HG03135 (cell line): ENCODE data around the gene TRIM17.
"Not testable (repeated sequence)": the region's sequence is repeated elsewhere in the genome, so short reads cannot be mapped to it uniquely, and the experiment has no call there.

Experiments used
- ATAC-seq: cut with Tn5 transposase; IDR thresholded peaks from one replicate; pipeline ENCODE4 v1.9.1; 2021; ENCODE audit warnings: mild to moderate bottlenecking, moderate library complexity; ENCODE audit not compliant: unreplicated experiment

TRIM17 gene

DNA sequence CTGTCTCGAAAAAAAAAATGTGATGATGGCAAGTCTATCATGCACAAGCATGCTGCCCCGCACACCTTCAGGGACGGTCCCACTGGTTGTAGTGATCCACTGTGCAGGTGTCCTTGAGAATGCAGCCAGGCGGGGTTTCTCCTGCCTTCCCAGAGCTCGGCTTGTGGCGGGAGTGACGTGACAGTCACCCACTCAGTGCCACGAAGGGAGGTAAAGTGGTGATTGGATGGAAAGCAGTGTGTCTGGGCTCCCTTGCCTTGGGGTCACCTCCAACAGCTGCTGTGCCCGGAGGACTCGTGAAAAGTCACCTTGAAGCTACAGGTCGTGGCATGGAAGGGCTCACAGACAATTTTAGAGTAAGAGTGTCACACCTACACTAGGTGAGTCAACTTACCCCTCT, 33.5 kb upstream of the TRIM17 start:
- ATAC-seq, result no peak

DNA sequence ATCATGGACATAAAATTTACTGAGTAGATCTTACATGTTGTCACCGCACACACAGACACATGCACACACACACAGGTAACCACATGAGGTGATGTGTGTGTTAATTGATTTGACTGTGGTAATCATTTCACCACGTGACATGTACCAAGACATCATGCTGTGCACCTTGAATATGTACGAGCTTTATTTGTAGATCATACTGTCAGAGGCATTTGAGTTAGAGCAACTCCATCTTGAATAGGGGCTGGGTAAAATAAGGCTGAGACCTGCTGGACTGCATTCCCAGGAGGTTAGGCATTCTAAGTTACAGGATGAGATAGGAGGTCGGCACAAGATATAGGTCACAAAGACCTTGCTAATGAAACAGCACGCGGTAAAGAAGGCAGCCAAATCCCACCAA, 31.7 kb upstream of the TRIM17 start:
- no peak for ATAC-seq

DNA sequence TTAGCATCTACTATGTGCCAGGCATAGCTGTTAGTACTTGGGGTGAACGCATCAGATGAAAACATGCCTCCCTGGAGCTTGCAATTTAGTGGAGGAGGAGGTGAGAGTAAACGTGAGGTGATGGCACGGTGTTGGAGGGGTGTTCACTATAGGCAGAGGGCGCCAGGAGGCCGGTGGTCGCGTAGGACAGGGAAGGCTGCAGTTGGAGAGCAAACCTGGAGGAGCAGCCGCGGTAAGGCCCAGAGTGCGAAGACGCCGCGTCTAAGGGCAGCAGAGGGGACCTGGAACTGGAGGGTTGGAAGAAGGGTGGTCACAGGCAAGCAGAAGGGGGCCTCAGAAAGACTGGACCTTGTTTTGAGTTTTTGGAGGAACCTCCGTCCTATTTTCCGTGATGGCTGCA, 30.2 kb upstream of the TRIM17 start:
- ATAC-seq, result no peak

DNA sequence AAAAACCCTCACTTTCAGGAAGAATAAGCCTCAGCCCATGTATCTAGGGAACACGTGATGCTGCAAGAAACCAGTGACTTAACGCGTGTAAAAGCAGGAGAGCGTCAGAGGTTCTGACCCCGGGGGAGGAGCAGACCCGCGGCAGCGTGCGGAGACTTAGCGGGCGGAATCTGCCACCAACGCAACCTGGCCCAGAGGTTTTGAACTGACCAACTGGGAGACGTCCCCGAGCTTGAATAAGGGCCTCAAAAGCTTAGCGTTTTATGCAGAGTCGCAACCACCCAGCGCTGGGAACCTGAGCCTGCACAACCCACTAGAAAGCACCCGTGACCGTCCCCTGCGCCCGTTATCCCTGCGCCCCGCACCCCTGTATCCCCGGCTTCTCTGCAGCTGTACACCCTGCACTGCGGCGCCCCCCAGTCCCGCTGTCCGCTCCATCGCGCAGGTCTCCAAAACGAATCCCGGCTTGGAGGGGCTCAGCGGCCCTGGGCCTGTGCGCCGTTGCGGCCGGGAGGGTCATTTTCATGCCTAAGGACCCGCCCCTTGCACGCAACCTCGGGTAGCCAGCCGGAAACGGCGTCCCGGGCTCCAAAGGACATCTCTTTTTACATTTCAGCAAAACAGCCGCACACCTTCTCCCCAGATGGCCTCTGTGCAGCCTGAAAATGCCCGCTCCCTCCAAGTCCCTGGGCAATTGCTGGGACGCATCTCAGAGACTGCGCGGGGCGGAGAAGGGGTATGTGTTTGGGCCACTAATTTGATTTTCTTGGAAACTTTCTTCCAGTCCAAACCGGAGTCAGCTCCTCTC, 29.4 kb upstream of the TRIM17 start:
- ATAC-seq, result no peak

DNA sequence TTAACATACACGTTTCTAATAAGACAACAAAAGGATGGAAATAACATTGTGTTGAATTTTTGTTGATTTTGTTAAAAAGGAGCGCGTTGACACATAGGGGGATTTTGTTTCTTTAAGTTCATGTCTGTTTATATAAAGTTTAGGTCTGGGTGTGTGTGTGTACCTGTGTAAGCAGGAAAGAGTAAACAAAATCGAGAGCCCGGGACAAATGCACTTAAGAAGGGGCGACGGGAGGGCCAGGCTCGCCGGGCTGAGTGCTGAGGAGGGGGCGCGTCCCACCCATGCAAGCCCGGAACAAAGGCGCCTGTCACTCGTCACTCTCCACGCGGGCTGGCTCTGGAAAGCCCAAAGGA, 28.8 kb upstream of the TRIM17 start:
- ATAC-seq, result no peak

DNA sequence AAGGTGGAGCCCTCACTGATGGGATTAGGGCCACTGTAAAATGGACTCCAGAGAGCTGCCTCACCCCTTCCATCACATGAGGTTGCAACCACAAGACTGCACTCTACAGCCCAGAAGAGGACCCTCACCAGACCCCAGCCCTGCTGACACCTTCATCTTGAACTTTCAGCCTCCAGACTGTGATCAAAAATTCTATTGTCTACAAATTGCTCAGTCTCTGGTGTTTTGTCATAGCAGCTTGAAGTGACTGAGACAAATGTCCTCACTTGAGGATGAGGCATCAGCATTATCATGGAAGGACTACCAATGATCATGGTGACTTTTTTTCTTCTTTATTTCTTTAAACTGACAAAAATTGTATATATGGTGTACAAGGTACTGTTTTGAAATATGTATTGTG, 26.7 kb upstream of the TRIM17 start:
- no peak for ATAC-seq

DNA sequence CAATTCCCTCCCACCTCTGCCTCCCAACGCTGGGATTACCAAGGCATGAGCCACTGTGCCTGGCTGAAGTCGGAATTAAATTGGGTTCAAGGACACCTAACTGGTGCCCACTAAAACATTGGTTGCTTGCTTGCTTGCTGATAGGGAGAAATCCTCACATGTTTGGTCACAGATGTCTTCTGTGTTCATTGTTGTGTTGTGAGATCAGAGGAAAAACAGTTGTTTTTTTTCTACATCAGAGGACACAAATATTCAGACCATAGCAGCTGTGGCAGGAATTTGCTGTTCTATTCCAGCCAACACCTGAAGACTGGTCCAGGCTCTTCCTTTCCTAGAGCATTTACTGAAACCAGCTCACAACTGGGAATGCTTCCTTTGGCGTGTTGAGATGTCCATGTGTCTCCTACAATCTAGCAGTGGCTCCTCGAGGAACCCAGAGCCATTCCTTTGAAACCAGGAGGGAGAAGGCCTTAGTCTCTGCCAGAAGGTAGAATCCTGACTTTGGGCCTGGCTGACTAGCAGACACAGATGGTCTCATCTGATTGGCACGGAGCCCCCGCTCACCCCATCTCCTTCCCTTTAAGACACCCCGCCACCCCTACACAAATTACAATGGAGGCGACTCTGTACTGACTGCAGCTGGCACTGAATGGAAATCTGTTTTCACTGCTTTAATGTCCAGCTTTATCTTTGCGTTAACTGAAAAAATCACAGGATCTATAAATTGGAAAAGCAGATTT, 24.3 kb upstream of the TRIM17 start:
- ATAC-seq, result no peak

DNA sequence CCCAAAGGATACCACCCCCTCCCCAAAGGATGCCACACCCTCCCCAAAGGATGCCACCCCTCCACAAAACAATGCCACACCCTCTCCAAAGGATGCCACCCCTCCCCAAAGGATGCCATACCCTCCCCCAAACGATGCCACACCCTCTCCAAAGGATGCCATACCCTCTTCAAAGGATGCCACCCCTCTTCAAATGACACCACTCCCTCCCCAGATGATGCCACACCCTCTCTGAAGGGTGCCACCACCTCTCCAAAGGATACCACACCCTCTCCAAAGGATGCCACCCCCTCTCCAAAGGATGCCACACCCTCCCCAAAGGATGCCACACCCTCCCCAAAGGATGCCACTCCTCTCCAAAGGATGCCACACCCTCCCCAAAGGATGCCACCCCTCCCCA, 21.6 kb upstream of the TRIM17 start:
- no peak for ATAC-seq

DNA sequence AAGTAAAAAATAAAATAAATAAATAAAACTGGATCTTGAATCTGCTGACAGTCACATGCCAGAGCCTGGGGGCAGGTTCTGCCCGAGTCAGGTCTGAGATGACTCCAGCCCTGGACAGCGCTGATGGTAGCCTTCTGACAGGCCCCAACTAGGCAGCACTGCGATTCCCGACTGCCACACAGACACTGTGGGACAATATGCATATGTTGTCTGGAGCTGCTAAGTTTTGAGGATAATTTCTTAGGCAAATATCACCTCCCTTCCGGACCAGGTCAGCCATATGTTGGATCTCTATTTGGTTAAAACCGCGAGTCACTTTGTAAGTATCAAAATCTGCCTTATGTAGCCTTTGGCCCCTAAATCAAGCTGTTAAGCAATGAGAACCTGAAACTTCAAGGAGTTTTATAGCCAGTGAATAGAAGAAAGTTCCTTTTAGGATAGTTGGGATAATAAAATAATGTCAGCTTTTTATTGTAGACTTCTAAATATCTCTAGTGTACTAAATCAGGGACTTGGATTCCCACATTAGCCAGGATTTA, 20.8 kb upstream of the TRIM17 start:
- no peak for ATAC-seq

DNA sequence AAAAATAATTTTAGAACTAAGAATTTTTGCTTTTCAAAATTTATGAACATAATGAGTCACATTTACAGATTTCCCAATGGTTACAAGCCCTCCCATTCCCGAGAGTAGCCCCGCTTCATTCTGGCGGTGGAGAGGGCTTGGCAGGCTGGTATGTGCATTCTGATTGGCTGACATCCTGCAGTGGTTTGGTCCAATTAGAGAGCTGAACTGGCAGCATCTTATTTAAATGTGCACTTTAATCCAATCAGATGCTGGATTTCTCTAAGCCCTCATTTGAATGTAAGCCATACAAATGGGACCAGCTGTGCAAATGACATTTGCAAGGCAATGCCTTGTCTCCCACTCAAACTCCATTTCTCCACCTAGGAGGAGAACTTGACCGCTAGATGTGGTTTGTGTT, 18.0 kb upstream of the TRIM17 start:
- no peak for ATAC-seq

DNA sequence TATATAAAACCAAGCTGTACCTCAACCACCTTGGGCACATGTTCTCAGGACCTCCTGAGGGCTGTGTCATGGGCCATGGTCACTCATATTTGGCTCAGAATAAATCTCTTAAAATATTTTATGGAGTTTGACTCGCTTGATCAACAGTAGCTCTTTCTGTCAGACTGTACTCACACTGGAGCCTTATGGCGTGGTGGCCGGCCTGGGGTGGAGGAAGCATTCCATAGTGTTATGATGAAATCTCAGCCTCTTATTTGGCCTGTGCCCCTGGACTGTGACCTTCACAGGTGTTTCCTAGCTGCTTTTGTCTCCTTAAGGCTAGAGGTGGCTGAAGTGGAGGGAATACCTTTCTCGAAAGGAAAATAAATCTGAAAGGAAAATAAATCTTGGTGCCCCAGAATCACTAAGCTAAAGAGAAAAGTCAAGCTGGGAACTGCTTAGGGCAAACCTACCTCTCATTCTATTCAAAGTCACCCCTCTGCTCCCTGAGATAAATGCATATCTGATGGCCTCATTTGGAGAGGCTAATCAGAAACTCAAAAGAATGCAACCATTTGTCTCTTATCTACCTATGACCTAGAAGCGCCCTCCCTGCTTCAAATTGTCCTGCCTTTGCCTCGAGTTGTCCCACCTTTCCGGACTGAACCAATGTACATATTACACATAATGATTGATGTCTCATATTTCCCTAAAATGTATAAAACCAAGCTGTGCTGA, 16.8 kb upstream of the TRIM17 start:
- not testable (repeated sequence) for ATAC-seq

DNA sequence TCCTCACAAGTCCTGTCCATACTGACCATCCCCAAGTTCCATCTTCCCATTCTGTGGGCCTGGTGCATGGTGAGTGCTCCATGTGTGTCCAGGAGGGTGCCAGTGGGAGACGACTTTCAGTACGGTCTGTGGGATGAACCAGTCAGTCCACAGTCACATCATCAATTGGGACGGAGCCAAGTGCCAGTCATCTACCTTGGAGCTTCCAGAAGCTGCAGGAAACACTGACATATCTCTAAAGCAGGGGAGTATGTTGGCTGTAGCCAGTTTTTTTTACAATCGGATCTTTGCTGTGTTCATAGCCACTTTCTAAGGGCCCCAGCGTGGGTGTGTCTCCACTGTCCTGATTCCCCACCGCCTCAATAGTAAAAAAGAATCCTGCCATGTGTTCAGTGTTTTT, 13.6 kb upstream of the TRIM17 start:
- ATAC-seq, result no peak

DNA sequence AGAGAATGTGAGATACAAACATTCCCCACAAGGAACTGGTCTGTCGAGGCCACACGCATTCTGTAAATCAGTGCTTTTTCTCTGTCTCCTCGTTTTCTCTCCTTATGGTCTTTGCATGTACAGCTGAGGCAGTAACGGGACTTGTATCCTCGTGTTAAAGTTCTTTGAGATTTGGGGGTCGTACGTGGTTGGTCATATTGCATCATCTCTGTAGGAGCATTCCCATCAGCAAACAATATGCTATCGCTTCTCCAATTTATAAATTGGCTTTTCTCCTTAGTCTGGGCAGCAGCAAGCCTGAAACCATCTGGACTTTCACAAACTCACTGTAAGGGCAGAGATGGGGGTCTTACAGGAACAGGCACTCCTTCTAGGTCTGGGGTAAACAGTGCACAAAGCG, 13.0 kb upstream of the TRIM17 start:
- no peak for ATAC-seq

DNA sequence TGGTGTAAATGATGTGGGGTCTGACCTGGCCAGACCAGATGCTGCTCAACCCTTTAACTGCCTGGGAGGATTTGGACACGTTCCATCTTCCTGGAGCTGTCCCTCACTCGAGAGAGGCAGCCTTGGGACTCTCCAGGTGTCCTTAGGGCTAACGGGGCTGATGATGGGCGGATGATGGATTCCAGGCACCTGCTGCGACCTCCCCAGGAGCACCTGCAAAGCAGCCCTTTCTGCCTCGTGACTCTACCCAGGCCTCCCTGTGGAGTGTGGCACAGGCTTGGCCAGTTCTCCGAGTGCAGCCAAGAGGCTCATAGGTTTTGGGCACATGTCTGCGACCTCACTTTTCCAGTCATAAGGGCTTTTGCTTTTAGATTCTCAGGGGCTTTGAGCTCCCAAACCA, 12.3 kb upstream of the TRIM17 start:
- ATAC-seq, result no peak

DNA sequence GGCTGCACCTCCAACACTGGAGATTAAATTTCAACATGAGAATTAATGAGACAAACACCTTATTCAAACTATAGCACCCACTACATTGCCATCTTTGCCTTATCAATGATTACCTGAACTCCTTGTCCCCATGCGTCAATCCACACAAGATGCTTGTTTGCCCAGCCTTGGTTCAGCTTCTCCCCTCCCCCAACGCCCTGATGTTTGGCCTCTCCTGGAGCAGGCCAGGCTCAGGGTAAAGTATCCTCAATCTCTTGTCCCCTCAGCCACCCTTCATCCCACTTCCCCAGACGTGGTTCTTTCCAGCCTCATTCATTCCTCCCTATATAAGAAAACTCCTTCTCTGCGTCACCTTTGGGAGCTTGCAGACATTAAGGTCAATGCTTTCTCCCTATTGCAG, 11.8 kb upstream of the TRIM17 start:
- no peak for ATAC-seq

DNA sequence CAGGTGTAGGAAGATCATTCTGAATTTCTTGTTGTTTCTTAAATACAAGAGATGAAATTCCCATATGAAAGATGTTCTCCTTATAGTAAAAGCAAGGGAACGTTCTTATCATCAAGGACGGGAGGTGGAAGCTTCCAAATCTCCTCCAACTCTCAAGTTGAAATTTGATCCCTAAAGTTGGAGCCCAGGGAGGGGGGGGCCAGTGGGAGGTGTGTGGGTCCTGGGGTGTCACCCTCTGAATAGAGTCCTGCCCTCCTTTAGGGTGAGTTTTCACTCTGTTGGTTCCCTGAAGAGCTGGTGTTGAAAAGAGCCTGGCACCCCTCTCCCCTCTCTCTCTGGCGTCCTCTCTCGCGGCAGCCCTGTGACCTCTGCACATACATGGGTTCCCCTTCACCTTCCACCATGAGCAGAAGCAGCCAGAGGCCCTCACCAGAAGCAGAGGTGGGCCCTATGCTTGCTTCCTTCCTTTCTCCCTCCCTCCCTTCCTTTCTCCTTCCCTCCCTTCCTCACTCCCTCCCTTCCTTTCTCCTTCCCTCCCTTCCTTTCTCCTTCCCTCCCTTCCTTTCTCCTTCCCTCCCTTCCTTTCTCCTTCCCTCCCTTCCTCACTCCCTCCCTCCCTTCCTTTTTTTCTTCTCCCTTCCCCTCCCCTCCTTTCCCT, 10.0 kb upstream of the TRIM17 start:
- no peak for ATAC-seq

DNA sequence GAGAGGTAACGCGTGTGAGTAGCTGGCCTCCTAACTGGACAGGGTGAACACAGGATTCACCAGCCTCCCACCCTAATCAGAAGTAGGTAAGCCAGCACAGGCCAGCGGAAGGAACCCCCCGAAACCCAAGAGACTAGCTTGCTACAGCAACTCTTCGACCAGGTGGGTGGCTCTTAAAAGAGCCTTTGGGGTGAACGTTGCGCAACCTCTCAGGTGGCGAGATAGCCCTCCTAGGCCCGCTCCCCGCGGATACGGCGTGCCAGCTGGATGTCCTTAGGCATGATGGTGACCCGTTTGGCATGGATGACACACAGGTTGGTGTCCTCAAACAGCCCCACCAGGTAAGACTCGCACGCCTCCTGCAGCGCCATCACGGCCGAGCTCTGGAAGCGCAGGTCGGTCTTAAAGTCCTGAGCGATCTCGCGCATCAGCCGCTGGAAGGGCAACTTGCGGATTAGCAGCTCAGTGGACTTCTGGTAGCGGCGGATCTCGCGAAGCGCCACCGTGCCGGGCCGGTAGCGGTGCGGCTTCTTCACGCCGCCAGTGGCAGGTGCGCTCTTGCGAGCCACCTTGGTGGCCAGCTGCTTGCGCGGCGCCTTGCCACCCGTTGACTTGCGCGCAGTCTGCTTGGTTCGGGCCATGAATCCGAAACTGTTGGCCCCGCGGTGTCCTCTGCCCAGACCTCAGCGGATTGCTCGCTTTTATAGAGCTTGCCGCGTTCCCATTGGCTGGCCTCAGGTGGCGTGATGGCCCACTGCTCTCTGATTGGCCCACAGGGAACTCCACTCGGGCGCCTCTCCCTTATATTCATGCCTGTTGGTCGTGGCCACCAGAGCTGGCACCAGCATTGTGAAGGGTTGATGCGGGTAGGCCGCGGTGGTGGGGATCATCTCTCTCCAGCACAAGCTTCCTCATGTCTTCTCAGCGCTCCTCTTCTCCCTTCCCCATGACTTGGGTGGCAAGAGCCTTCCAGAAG, 8.3 kb upstream of the TRIM17 start:
- no peak for ATAC-seq

DNA sequence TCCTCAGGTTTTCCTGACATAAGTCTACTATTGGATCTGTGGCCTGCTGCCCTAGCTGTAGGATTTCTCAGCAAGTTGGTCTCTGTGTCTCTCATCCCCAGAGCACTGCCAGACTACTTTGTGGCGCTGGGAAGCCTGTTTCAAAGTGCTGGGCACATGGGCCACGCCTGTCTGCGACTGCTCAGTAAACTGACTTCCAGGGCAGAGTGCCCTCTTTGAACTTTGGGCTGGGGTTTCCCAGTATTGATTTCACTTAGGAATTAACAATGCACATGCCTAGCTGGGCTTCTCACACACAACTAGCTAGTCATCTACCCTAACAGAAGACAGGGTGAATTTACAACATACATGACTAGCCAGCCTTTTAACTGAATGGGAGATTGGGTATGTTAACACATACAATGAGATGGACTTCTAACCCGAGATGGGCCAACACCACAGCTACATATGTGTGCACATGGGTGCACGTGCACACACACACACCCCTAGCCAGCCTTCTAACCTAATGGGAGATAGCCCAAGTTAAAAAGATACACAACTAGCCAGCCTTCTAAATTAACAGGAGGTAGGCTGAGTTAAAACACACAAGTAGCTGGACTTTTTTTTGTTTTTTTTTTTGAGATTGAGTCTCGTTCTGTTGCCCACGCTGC, 6.9 kb upstream of the TRIM17 start:
- ATAC-seq, result no peak

DNA sequence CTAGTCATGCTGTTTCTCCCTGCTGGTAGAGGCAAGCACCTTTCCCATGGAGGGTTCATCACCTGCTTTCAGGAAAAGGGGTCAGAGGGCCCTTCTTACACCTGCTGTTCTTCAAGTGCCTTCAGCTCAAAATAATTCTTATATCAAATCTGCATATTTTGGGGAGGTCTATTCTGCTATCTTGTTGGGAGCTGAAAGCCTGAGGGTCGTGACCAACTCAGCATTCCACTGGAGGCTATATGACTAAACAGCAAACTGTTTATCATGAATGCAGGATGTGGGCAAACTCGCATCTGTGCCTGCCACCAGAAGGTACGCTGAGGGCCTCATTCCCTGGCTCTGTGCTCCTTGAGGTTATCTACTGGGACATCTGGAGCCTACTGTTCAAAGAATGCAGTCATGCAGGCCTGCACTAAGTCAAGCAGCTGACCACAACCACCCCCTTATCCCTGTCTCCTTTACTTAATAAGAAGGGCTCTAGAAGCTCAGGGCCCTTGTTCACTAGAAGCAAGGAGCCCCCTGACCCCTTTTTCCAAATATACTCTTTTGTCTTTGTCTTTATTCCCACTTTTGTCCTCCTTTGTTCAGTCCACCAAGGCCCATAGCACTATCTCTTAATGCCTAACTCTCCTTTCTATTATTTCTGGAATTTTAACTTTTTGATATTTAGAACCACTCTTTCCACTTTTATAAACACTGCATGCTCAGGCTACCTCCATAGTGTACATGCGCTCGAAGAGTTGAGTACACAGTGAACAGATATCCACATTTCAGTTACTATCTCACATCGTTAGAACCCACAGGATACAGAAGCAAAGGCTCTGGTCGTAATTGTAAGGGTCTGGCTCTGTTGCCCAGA, 4.5 kb upstream of the TRIM17 start:
- no peak for ATAC-seq
